ENCODE data around the gene PLIN1. TPM values are rescaled to one million over a fixed set of nuclear protein-coding genes. Genes with fewer than 3 reads are reported as not detected.

Gene PLIN1
- polyA plus RNA-seq, 1 donor (not counting 4 experiments of a cell fraction or from before 2014, with no cell fraction given), result 0.30 TPM

DNA sequence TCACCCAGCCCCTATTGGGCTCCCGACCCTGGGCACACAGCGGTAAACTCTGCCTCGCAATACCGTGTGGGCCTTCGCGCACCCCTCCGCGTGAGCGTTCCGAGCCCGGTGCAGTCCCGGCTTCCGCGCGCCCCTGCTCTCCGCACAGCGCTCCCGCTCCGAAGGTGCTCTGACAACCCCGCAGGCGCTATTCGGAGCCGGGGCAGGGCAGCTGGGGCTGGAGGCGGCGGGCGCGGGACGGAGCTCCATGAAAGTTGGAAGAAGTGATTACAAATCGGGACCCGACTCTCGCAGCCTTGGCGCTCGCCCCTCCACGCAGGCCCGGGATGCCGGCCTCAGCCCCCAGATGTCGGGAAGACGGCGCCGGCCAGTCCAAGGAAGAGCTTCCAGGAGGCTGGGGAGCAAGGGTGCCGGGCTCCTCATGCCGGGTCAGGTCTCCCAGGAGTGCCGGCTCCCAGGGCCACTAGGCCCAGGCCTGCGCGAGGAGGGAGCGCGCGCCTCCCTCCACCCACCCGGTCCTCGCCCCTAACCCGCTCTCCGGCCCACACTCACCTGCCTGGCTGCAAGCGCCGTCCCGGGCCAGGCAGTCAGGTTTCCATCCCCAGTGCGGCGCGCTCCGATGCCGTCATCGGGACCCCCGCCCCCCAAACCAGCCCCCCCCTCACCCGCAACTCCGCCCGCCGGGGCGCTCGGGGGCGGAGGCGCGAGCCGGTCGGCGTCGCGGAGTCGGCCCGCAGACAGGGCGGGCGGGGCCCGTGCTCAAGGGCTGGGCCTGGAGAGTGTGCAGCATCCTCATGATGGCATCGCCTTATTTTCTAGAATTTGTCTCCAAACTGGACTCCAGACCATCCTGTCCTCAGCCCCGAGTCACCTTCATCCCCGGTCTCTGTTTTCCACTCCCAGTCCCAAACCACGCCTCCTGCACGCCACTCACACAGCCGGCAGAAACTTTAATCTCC is 24.0 kb downstream of the PLIN1 start, which contains the start of gene KIF7:
TSS of gene KIF7 (minus strand) at position 621 of the 959 bp plus-strand sequence. CDS start 2,537 bp downstream, outside the sequence.
- DNase-seq (ENCODE audit: low read depth, low spot score) (no peak), FAIRE-seq (no peak)
- Histone ChIP-seq H3K36me3 (ENCODE audit: control insufficient read depth in 2 of 2, extremely low read depth in 1 of 2, insufficient read depth in 2 of 2, low read length in 2 of 2) (no peaks in the 10 kb centered on the region), H3K4me3 (ENCODE audit: control insufficient read depth in 2 of 3, extremely low read depth in 1 of 3, insufficient read depth in 2 of 3, low read depth in 1 of 3, low read length in 3 of 3) (peak within 1 kb of the TSS; percentile 49 to 65 (median 53)), H3K27ac (ENCODE audit: control insufficient read depth, insufficient read depth, low read length) (no peak within 1 kb of the TSS), H3K79me2 (ENCODE audit: control insufficient read depth, insufficient read depth, low read length) (no peaks in the 10 kb centered on the region), H3K9me1 (ENCODE audit: control insufficient read depth, extremely low read depth, insufficient read depth, low read length) (no peaks in the 10 kb centered on the region), H4K20me1 (ENCODE audit: control insufficient read depth, extremely low read depth, insufficient read depth, low read length) (no peaks in the 10 kb centered on the region), H3K4me2 (ENCODE audit: control insufficient read depth, extremely low read depth, insufficient read depth, low read depth, low read length) (peak within 1 kb of the TSS; percentile 79), H2AFZ (ENCODE audit: control insufficient read depth, low read length) (peak within 1 kb of the TSS; percentile 65), H3K27me3 (ENCODE audit: control insufficient read depth, extremely low read depth, insufficient read depth, low read length) (peaks cover 6% of the 10 kb centered on the region), H3K9me3 (ENCODE audit: control insufficient read depth, low read depth, low read length) (no peaks in the 10 kb centered on the region), H3K9ac (ENCODE audit: control insufficient read depth, extremely low read depth, insufficient read depth, low read length) (peak within 1 kb of the TSS; percentile 45), H3K4me1 (ENCODE audit: control insufficient read depth, extremely low read depth, insufficient read depth, low read length) (peaks cover 3% of the 10 kb centered on the region)
- TF ChIP-seq, protein P1, sequence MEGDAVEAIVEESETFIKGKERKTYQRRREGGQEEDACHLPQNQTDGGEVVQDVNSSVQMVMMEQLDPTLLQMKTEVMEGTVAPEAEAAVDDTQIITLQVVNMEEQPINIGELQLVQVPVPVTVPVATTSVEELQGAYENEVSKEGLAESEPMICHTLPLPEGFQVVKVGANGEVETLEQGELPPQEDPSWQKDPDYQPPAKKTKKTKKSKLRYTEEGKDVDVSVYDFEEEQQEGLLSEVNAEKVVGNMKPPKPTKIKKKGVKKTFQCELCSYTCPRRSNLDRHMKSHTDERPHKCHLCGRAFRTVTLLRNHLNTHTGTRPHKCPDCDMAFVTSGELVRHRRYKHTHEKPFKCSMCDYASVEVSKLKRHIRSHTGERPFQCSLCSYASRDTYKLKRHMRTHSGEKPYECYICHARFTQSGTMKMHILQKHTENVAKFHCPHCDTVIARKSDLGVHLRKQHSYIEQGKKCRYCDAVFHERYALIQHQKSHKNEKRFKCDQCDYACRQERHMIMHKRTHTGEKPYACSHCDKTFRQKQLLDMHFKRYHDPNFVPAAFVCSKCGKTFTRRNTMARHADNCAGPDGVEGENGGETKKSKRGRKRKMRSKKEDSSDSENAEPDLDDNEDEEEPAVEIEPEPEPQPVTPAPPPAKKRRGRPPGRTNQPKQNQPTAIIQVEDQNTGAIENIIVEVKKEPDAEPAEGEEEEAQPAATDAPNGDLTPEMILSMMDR (optimal IDR thresholded peaks at IDR 0.05 in 1 of 3, IDR thresholded peaks at IDR 0.05 in 1 of 3, conservative IDR thresholded peaks at IDR 0.05 in 1 of 3; ENCODE audit: extremely low read depth in 1 of 3, insufficient read depth in 2 of 3, low read length in 3 of 3), result no peak
- TF ChIP-seq EZH2 (IDR thresholded peaks at IDR 0.05; ENCODE audit: low read length), result peak; percentile 51
- dilution Hi-C loops (cut with MboI; ENCODE audit: extremely low pct_ligation_motif_present, low sequenced_read_pairs), result no loop called here

DNA sequence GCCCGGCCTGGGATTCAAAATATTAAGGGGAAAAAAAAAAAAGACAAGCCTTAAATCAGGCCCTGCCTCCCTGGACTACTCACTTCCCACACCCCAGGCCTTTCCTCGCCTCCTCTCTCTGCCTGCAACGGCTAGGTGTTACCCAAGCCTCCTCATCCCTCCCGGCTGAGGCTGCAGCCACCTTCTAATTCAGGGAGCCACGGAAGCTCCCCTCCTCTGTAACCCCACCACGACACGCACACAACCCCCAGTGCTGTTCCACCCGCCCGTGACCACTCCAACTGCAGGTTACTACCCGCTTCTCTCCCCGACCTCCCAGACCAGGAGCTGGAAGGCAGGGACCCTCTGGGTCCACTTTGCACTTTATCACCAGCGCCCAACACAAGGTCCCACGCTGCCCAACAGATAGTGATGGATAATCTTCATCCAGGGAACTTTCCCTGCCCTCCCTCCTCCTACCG is 24.8 kb downstream of the PLIN1 start:
- Histone ChIP-seq H3K4me2 (ENCODE audit: control insufficient read depth, extremely low read depth, insufficient read depth, low read depth, low read length) (peak overlapping the region; percentile 79), H3K27ac (ENCODE audit: control insufficient read depth, insufficient read depth, low read length) (no peak overlapping the region)
- no peak for FAIRE-seq

More for the DNA sequence above, 24.8 kb downstream of the PLIN1 start:
- dilution Hi-C loops (cut with MboI; ENCODE audit: extremely low pct_ligation_motif_present, low sequenced_read_pairs), result no loop called here
- Histone ChIP-seq H4K20me1 (ENCODE audit: control insufficient read depth, extremely low read depth, insufficient read depth, low read length) (no peaks in the 10 kb centered on the region), H3K36me3 (ENCODE audit: control insufficient read depth in 2 of 2, extremely low read depth in 1 of 2, insufficient read depth in 2 of 2, low read length in 2 of 2) (no peaks in the 10 kb centered on the region), H3K27me3 (ENCODE audit: control insufficient read depth, extremely low read depth, insufficient read depth, low read length) (peaks cover 6% of the 10 kb centered on the region), H3K79me2 (ENCODE audit: control insufficient read depth, insufficient read depth, low read length) (no peaks in the 10 kb centered on the region), H3K9ac (ENCODE audit: control insufficient read depth, extremely low read depth, insufficient read depth, low read length) (peak overlapping the region; percentile 45), H3K9me1 (ENCODE audit: control insufficient read depth, extremely low read depth, insufficient read depth, low read length) (no peaks in the 10 kb centered on the region), H3K4me1 (ENCODE audit: control insufficient read depth, extremely low read depth, insufficient read depth, low read length) (peaks cover 3% of the 10 kb centered on the region), H3K4me3 (ENCODE audit: control insufficient read depth in 2 of 3, extremely low read depth in 1 of 3, insufficient read depth in 2 of 3, low read depth in 1 of 3, low read length in 3 of 3) (peak overlapping the region; percentile 49 to 65 (median 53)), H3K9me3 (ENCODE audit: control insufficient read depth, low read depth, low read length) (no peaks in the 10 kb centered on the region), H2AFZ (ENCODE audit: control insufficient read depth, low read length) (peak overlapping the region; percentile 65)
- TF ChIP-seq, protein P1 (optimal IDR thresholded peaks at IDR 0.05 in 1 of 3, IDR thresholded peaks at IDR 0.05 in 1 of 3, conservative IDR thresholded peaks at IDR 0.05 in 1 of 3; ENCODE audit: extremely low read depth in 1 of 3, insufficient read depth in 2 of 3, low read length in 3 of 3), result no peak
- TF ChIP-seq EZH2 (IDR thresholded peaks at IDR 0.05; ENCODE audit: low read length), result no peak
- no peak for DNase-seq (ENCODE audit: low read depth, low spot score)
